GM21515 (cell line): ENCODE results near the gene B3GNT2.
"Not testable (repeated sequence)": the region's sequence is repeated elsewhere in the genome, so short reads cannot be mapped to it uniquely, and the experiment has no call there.

ENCODE experiments used
- ATAC-seq: cut with Tn5 transposase; IDR thresholded peaks from one replicate; pipeline ENCODE4 v1.9.1; 2021; ENCODE audit not compliant: unreplicated experiment

The B3GNT2 gene

GRCh38 chr2:62185475-62186155 is 10.3 kb upstream of the B3GNT2 start:
- no peak for ATAC-seq

- no peak for ATAC-seq
Measured at GRCh38 chr2:62186156-62186905, 9.6 kb upstream of the B3GNT2 start.

GRCh38 chr2:62187246-62187645 is 8.7 kb upstream of the B3GNT2 start:
- ATAC-seq: no peak

- ATAC-seq: no peak
Measured at GRCh38 chr2:62188416-62188815, 7.5 kb upstream of the B3GNT2 start.

GRCh38 chr2:62189196-62189595 is 6.7 kb upstream of the B3GNT2 start:
- no peak for ATAC-seq

- no peak for ATAC-seq
Measured at GRCh38 chr2:62192811-62193210, 3.1 kb upstream of the B3GNT2 start.

GRCh38 chr2:62194558-62195420 is 1.1 kb upstream of the B3GNT2 start:
- no peak for ATAC-seq

GRCh38 chr2:62196278-62196901 is 475 bp downstream of the B3GNT2 start:
- ATAC-seq: peak; percentile 15

GRCh38 chr2:62197011-62197924 is 1.4 kb downstream of the B3GNT2 start:
- no peak for ATAC-seq

GRCh38 chr2:62197925-62198633 is 2.2 kb downstream of the B3GNT2 start:
- ATAC-seq: no peak

GRCh38 chr2:62198854-62199253 is 2.9 kb downstream of the B3GNT2 start:
- ATAC-seq: not testable (repeated sequence)

GRCh38 chr2:62199392-62200125 is 3.6 kb downstream of the B3GNT2 start:
- ATAC-seq: no peak

GRCh38 chr2:62200291-62200841 is 4.5 kb downstream of the B3GNT2 start:
- ATAC-seq: no peak

- ATAC-seq: no peak
Measured at GRCh38 chr2:62200868-62201267, 5.0 kb downstream of the B3GNT2 start.

- ATAC-seq: no peak
Measured at GRCh38 chr2:62201307-62201706, 5.4 kb downstream of the B3GNT2 start.

GRCh38 chr2:62202019-62202722 is 6.3 kb downstream of the B3GNT2 start:
- ATAC-seq: no peak

- no peak for ATAC-seq
Measured at GRCh38 chr2:62202729-62203128, 6.8 kb downstream of the B3GNT2 start.

- ATAC-seq: no peak
Measured at GRCh38 chr2:62203459-62203858, 7.5 kb downstream of the B3GNT2 start.
